CD1c-positive myeloid dendritic cell (primary cell): ENCODE data around the gene GGA1.
A peak's percentile ranks its signal among the peaks of the same experiment; 100 is the strongest.

Source experiments
- DNase-seq: peaks from one replicate; pipeline ENCODE4 v3.0.0-alpha.2; 2016; ENCODE audit errors: extremely low spot score

The GGA1 gene

GRCh38 chr22:37674248-37674647 is 65.6 kb downstream of the GGA1 start:
- DNase-seq: no peak

- DNase-seq: peak; percentile 92
Observed at GRCh38 chr22:37674951-37675929, 66.6 kb downstream of the GGA1 start, which contains the start of gene LGALS1. Gene LGALS1, plus strand, starts transcription at chr22:37675636. Its CDS starts 67 bp downstream, at chr22:37675703.

GRCh38 chr22:37675930-37676735 is 67.5 kb downstream of the GGA1 start:
- DNase-seq: peak; percentile 36

- peak; percentile 93 for DNase-seq
Observed at GRCh38 chr22:37676736-37677492, 68.3 kb downstream of the GGA1 start.

- DNase-seq: no peak
Observed at GRCh38 chr22:37677493-37677974, 68.9 kb downstream of the GGA1 start.

- no peak for DNase-seq
Observed at GRCh38 chr22:37678372-37678771, 69.7 kb downstream of the GGA1 start.

GRCh38 chr22:37679670-37680069 is 71.0 kb downstream of the GGA1 start:
- DNase-seq: no peak

GRCh38 chr22:37680191-37680851 is 71.7 kb downstream of the GGA1 start:
- DNase-seq: no peak

GRCh38 chr22:37681001-37681424 is 72.4 kb downstream of the GGA1 start:
- DNase-seq: no peak

GRCh38 chr22:37681556-37682049 is 73.0 kb downstream of the GGA1 start:
- DNase-seq: peak; percentile 80
